ENCODE measurements around the gene DIPK1A.

The DIPK1A gene

GRCh38 chr1:92992054-92992453 is 30.8 kb upstream of the DIPK1A start:
- no peak for DNase-seq (ENCODE audit: low spot score)

GRCh38 chr1:92990828-92991227 is 29.6 kb upstream of the DIPK1A start:
- DNase-seq (ENCODE audit: low spot score) = no peak
- TF ChIP-seq CTCF (IDR thresholded peaks at IDR 0.05; ENCODE audit: extremely low read depth, missing control alignments) = no peak

More at GRCh38 chr1:92992054-92992453, 30.8 kb upstream of the DIPK1A start:
- TF ChIP-seq CTCF (IDR thresholded peaks at IDR 0.05; ENCODE audit: extremely low read depth, missing control alignments) = no peak

- DNase-seq (ENCODE audit: low spot score) = no peak
- TF ChIP-seq CTCF (IDR thresholded peaks at IDR 0.05; ENCODE audit: extremely low read depth, missing control alignments) = no peak
Observed at GRCh38 chr1:92989936-92990583, 28.8 kb upstream of the DIPK1A start.

GRCh38 chr1:92989253-92989652 is 28.0 kb upstream of the DIPK1A start:
- TF ChIP-seq CTCF (IDR thresholded peaks at IDR 0.05; ENCODE audit: extremely low read depth, missing control alignments) = no peak
- DNase-seq (ENCODE audit: low spot score) = no peak

- TF ChIP-seq CTCF (IDR thresholded peaks at IDR 0.05; ENCODE audit: extremely low read depth, missing control alignments) = no peak
Observed at GRCh38 chr1:92987462-92987861, 26.2 kb upstream of the DIPK1A start.

GRCh38 chr1:92985101-92985500 is 23.8 kb upstream of the DIPK1A start:
- DNase-seq (ENCODE audit: low spot score) = no peak

More at GRCh38 chr1:92987462-92987861, 26.2 kb upstream of the DIPK1A start:
- DNase-seq (ENCODE audit: low spot score) = no peak

More at GRCh38 chr1:92985101-92985500, 23.8 kb upstream of the DIPK1A start:
- TF ChIP-seq CTCF (IDR thresholded peaks at IDR 0.05; ENCODE audit: extremely low read depth, missing control alignments) = no peak

Data from GM20000 (cell line).